Suppressor macrophage treated with lipopolysaccharide for 1 hour (primary cell): Measurements from ENCODE around the gene CANX.

Source experiments
- DNase-seq, 3 donors: peaks; one replicate each; pipeline ENCODE4 v3.0.0-alpha.2; 2020 to 2022

CANX gene

DNA sequence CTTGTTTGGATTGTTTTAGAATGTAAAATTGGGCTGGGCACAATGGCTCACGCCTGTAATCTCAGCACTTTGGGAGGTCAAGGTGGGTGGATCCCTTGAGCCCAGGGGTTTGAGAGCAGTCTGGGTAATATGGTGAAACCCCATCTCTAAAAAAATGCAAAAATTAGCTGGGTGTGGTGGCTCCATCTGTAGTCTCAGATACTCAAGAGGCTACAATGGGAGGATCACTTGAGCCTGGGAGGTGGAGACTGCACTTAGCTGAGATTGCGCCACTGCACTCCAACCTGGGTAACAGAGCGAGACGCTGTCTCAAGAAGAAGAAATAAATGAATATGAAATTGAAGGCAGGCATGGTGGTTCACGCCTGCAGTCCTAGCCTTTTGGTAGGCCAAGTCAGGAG is 55.2 kb downstream of the CANX start:
- DNase-seq = no peak

DNA sequence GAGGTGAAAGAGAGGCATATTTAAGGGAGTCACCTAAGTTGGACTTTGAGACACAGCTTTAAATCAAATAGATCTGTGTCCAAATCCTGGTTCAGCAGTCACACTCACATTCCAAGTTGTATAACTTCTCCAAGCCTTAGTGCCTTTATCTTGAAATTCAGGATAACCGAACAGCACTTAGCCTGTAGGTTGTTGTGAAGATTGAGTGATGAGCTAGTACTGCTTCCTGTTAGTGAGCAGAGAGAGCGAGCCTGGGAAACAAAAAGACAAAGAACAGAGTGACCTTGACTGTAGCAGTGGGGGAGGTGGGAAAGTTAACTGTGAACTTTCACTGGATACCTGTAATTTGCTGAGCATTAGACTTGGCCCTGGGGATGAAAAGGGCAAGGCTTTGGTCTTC is 56.3 kb downstream of the CANX start:
- no peak for DNase-seq

DNA sequence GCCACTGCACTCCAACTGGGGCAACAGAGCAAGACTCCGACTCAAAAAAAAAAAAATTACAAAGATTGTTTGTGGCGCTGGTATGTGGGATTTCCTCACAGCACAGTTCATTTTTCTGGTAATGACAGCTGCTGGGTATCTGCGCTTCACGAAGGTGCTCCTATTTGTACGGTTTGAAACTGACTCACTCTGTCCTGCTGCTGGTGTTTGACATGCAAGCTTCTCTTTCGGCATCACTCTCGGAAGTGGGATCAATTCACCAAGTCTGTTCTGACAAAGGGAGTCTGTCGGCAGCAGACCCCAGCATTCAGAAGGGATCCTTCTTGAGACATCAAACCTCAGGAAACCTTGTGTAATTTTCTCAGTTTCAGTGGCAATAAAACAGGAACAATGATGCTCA is 60.2 kb downstream of the CANX start:
- peak; percentile 43 to 74 (median 48) for DNase-seq

DNA sequence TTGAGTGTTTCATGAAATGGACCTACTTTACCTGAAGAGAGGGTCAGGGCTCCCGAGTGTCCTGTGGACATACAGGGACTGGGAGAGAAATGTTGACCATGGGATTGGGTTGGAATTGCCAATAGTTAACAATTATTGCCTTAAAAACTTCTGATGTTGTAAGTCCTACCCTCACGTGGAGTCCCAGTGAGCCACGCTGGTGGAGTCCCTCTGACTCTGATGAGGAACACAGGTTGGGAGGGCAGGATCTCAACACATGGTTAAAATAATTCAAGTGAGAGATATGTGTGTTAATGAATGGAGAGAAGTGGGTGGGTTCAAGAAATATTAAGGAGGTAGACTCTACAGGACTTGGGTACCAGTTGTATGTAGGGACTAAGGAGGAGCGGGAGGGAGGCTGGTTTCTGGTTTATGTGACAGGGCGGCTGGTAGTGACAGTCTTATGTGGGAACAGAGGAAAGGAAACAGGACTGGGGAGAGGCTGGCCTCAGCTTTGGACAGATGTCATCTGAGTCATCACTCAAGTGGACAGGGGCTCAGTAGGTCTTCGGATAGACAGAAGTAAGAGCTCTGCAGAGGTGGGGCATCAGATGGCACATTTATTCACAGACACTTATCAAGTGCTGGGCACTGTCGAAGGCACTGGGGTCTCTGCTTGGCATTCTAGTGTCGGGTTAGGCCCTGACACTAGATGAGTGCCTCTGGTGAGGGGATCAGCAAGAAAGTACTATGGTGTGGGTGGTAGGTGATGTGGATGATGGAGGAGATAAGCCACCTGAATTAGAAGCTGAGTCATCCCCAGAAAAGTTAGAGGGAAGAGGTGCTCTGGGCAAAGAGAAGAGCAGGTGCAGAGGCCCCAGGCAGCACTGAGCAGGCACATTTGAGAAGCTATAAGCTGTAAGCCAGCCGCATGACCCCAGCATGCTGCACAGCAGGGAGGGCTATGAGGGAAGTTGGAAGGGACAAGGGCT is 61.1 kb downstream of the CANX start:
- peak; percentile 57 to 61 (median 59) for DNase-seq

DNA sequence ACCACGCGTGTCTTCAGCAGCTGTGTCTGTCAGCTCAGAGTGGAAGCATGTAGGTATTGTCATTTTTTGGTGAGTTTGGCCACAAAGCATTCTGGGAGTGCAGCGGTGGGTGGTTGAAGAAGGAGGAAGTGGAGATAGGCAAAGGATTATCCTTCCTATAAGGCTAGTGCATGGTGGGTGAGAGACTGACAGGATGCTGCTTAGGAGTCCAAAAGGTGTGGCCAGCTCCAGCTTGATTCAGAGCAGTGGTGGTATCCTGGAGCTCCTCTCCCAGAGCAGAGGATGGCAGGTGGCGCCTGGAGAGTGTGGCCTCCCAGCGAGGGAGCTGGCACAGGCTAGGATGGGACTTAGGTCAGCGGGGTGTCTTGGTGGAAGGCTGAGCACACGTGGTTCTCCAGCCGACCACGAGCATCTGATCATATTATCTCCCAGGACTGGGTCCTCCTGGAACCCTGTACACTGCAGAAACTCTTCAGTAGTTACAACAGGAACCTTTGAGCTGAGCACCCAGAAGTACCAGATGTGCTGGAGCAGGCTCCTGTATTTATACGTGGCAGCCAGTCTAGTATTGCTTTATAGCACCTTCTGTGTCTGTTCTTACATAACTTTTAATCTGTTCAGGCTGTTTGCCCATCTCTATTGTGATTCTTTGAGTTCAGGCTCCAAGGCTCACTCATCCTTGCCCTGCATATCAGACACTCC is 63.5 kb downstream of the CANX start:
- peak; percentile 44 to 57 (median 53) for DNase-seq

DNA sequence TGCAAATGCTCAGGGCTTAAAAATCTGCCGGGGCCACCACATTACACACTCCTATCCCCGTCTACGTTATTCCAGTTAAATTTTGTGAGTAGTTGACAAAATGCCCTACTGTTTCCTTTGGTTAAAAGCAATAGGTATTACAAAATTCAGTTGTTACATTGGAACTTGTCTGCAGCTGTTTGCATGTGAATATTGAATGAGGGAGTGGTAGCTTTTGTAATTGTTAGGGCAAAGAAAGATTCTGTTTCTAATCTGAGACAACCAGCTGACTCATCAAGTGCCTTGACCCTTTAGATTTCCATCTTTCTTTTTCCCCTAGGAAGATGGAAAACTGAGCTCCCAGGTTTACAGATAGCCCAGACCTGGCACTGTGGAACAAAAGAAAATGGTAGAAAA is 64.0 kb downstream of the CANX start:
- DNase-seq = no peak

DNA sequence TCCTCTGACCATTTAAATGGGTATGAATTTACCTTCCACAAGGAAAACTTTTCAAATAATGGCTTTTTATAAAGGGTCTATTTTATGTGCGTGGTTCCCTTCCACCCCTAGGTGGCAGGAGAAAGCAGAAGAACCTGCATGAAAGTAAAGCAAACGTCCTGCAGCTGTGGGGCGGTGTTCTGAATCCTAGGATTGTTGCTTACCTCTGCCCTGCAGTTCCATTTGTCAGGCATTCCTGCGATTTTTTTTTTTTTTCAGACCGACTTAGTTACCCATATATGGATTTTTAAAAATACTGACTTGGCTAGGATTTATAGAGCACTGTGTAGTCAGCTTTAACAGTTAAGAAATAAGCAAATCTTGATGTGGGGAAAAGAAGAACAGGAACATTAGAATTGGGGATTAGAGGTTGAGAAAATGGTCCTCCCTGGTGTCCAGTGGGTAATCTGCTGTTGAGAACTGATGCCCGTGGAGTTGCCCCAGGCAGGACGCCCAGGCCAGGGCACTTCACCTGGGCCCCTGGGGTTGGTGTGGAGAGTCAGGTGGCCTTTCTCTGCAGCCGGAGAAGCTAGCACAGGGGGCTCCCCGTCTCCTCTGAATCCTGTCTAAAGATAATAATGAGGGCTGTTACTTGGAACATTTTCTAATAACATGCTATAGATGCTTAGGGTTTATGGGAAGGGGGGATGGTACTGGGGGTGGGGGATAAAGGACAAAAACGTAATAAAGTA is 64.6 kb downstream of the CANX start:
- DNase-seq = peak; percentile 74 to 76 (median 74)

DNA sequence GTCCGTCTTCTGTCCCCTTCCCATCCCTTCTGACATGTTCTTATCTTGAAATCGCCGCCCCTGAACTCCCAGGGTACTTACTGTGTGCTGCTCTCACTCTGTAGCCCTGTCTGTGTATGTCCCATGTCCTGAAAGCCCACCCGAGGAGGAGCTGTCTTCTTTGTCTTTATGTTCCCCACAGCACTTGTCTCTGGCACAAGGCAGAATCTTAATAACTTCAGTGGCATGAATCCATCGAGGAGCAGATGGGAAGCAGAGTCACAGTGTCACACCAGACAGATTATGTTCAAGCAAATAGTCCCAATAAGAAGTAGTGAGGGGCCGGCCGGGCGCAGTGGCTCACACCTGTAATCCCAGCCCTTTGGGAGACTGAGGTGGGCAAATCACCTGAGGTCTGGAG is 65.3 kb downstream of the CANX start:
- DNase-seq = no peak

DNA sequence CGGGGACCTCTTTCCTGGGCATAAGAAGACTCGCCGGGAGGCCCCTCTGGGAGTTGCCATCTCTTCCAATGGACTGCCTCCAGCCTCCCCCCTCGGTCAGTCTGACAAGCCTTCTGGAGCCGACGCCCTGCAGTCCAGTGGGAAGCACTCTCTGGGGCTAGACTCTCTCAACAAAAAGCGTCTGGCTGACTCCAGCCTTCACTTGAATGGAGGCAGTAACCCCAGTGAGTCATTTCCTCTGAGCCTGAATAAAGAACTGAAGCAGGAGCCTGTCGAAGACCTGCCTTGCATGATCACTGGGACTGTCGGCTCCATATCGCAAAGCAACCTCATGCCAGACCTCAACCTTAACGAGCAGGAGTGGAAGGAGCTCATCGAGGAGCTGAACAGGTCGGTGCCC is 66.6 kb downstream of the CANX start:
- peak; percentile 67 to 78 (median 74) for DNase-seq

DNA sequence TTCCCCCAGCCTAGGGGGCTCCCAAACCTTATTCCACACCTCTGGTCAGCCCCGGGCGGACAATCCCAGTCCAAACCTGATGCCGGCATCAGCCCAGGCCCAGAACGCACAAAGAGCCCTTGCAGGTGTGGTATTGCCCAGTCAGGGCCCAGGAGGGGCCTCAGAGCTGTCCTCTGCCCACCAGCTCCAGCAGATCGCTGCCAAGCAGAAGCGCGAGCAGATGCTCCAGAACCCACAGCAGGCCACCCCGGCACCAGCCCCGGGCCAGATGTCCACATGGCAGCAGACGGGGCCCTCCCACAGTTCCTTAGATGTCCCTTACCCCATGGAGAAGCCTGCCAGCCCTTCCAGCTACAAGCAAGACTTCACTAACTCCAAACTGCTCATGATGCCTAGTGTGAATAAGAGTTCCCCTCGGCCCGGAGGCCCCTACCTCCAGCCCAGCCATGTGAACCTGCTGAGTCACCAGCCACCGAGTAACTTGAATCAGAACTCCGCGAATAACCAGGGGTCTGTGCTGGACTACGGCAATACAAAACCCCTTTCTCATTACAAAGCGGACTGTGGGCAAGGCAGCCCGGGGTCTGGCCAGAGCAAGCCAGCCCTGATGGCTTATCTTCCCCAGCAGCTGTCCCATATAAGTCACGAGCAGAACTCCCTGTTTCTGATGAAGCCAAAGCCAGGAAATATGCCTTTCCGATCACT is 67.4 kb downstream of the CANX start:
- DNase-seq = peak; percentile 63 to 70 (median 68)

DNA sequence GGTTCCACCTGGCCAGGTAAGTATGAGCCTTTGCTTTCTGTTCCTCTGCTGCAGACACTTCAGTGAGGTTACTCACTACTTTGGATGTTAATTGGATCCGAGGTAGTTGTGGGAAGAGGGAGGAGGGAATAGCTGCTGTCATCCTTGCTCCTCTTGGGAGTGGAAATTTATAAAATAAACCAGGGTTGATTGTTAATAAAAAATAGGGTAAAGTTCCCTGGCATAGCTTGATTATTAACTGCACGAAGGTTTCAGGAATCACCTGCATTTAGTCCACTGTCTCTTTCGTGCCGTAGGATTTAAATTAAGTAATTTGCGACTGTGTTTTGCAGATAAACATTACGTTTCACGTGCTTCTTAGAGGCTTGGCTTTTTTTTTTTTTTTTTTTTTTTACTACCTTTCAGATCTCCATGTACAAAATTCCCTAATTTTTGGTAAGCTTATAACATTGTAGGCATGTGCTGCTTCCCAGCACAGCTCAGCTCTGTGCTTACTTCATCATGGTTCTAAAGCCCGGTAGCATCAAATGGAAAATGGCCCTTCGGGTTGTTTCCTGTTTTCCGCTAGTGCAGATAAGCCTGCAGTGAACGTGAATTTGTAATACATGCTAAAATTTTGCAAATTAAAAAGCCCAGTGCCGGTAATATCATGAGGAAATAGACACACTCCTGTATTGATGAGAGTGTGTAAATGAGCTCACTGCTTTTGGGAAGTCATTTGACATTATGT is 68.1 kb downstream of the CANX start:
- DNase-seq = peak in 1 of 3 donors; percentile 20

DNA sequence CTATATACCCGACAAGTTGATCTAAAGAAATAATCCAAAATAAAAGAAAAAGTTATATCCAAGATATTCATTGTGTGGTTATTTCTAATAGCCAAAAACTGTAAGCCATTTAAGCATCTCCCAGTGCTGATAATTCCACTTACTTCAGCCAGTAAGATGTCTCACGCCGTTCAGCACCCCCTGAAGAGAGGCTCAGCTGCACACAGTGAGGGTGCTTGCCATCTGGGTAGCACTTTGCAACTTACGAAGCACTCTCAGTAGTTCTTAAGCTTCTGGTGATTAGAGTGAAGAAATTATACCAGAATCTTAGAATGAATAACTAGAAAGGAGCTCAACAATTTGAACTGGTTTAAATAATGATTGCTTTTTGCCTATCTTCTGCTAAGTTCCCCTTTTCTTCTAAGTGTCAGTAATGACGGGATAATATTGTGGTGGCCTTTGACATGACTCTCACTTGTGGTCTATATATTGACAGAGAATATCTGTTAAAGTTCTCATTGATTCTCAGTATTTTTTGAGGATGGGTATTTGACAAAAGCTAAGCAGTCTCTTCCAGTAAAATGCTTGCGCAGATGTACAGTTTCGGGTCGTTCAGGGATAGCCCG is 68.8 kb downstream of the CANX start:
- peak; percentile 24 to 60 (median 47) for DNase-seq

DNA sequence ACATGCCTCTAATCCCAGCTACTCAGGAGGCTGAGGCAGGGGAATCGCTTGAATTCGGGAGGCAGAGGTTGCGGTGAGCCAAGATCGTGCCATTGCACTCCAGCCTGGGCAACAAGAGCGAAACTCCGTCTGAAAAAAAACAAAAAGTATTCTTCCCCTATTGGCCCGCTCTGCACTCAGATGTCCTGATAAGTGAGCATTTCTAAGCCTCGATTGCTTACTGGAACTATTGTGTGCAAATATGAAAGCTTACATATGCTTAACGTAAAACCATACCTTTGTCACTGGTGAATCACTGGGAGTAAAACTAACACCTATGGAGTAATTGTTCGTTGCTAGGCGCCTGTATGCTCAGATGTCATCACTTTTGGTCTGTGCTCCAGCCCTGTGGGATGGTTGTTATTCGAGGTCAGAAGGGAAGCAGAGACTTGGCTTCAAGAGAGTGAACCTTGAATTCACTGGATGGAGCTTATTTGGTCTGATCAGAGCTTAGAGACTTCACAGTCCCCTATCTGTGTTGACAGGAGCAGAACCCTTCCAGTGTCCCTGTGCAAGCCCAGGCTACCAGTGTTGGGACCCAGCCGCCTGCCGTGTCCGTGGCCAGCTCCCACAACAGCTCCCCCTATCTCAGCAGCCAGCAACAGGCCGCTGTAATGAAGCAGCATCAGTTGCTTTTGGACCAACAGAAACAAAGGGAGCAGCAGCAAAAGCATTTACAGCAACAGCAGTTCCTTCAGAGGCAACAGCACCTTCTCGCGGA is 69.7 kb downstream of the CANX start:
- no peak for DNase-seq

DNA sequence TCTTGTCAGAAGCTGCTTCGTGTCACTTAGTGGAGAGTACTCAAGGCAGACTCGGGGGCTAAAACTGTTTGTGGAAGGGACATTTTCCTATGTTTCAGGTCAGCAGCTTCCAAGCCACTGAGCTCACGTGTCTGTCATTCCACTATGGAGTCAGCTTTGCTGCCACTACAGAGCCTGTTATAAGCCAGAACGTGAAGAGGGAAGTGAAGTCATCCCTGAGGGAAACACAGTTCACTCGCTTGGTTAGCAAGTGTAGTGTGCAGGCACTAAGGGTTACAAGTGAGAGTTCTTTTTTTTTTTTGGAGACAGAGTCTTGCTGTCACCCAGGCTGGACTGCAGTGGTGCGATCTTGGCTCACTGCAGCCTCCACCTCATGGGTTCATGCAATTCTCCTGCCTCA is 70.5 kb downstream of the CANX start:
- DNase-seq = peak; percentile 71 to 83 (median 82)

DNA sequence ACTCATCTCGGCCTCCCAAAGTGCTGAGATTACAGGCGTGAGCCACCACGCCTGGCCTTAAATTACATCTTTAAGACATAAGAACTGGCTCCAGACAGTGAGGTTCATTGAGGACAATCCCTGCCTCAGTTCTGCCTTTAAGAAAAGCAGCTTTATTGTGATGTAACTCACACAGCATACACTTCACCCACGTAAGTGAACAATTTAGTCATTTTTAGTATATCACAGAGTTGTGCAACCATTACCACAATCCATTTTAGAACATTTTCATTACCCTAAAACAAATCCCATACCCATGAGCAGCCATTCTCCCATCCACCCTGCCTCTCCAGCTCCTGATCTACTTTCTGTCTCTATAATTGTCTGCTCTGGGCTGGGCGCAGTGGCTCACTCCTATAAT is 71.0 kb downstream of the CANX start:
- DNase-seq = peak; percentile 50 to 88 (median 82)

DNA sequence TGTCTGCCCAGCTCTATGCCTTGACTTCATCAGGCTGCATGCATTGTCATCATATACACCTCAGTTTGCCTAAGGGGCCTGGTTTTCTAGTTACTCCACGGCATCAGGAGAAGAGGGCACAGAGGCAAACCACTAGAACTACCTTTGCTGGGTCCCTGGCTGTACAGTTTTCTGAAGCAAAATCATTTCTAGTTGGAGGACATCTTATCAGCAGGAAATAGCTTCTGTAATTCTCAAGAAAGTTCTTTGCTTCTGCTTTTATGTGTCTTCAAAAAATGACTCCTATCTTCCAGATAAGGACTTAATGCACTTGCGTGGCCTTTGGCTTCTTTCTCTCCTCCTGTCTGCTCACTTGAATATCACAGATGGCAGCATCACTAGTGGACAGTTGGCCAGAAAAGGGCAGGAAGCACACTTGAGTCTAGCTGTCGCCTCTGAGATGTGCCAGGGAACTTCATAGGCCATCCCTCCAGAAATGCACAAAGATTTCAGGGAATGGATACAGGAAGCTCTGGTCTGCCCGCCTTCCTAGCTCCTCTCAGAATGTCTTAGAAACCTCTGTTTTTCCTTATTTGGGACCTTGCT is 72.6 kb downstream of the CANX start:
- DNase-seq = no peak

DNA sequence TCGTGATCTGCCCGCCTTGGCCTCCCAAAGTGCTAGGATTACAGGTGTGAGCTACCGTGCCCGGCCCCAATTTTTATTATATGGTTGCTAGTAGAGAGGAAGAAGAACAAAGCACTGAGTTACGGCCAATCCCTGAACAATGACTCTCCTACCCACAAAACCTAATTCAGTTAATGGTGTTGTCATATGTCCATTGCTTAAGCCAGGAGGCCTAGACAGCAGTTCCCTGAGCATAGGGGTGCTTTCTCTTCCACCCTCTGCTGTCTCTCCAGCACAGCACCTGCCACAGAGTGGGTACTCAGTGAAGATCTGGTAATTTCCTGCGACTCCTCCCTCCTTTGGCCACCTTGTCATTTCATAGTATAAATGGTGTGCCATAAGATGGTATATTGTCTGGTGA is 73.6 kb downstream of the CANX start:
- DNase-seq = peak in 1 of 3 donors; percentile 24

DNA sequence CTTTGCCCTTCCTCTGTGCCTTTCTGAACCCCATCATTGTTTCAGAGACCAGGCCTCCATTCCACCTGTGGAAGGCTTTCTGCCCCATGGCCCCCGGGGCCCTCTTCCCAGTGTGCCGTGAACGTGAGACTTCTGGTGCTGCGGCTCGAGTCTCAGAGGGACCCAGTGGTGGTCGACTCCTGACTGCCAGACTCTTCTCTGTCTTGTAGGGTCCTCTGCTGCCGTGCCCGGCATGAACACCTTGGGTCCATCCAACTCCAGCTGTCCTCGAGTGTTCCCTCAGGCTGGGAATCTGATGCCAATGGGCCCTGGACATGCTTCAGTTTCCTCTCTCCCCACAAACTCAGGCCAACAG is 74.9 kb downstream of the CANX start:
- no peak for DNase-seq

DNA sequence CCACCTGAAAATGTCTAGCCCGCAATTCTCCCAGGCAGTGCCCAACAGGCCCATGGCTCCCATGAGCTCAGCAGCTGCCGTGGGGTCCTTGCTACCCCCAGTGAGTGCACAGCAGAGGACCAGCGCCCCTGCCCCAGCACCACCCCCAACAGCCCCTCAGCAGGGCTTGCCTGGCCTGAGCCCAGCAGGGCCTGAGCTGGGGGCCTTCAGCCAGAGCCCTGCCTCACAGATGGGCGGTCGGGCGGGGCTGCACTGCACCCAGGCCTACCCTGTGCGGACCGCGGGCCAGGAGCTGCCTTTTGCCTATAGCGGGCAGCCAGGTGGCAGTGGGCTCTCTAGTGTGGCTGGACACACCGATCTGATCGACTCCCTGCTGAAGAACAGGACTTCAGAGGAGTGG is 75.7 kb downstream of the CANX start:
- no peak for DNase-seq

DNA sequence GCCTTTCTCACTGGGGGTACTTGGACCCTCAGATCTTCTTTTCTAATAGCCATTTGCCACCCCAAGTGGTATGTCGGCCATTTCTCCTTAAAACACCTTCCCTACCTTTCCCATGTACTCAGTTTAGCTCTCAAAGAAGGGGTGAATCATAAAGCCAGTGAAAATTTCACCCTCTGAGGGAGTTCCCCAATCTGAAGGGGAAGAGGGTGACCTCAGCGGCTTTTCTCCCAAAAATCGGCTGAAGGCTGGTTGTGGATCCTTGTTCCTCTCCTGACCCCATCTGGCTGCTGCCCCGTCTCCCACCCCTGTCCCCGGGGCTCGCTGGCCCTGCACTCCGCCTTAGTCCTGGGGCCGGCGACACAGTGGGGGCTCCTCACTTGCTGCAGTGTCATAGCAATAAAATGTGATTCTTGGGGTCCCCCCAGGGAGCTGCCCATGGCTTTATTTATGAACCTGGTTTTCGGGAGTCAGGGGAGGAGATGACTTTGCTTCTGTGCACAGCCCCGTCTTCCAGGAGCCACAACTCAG is 77.7 kb downstream of the CANX start:
- DNase-seq = peak; percentile 83 to 87 (median 83)
